GM21723 (cell line): ENCODE results near the gene SSH2.
"Not testable (repeated sequence)": the region's sequence is repeated elsewhere in the genome, so short reads cannot be mapped to it uniquely, and the experiment has no call there.

Experiments
- ATAC-seq: cut with Tn5 transposase; IDR thresholded peaks from one replicate; pipeline ENCODE4 v1.9.1; 2021; ENCODE audit warnings: mild to moderate bottlenecking, moderate library complexity; ENCODE audit not compliant: unreplicated experiment

The SSH2 gene

GRCh38 chr17:29931231-29931932 is 1.4 kb upstream of the SSH2 start:
- ATAC-seq: peak; percentile 61

- ATAC-seq: no peak
Observed at GRCh38 chr17:29930409-29931010, 482 bp upstream of the SSH2 start.

- peak; percentile 5 for ATAC-seq
Observed at GRCh38 chr17:29929006-29929532, 959 bp downstream of the SSH2 start.

DNA sequence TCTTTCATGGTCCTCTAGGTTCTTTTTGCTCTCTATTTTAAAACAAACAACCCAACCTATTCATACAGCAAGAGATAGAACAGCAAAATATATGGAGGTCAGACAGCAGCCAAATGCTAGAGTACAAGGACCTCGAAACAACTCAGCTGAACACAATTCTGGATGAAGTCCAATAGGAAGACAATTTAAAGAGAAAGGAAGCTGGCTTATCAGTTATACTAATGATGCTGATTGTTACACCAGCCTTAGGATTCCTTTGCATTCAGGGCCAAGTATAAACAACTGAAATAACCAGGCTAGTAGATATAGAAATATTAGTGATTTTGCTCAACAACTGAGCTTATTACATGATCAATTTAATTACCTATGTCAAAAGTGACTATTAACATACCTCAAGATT is 2.5 kb downstream of the SSH2 start:
- no peak for ATAC-seq

GRCh38 chr17:29924786-29925185 is 5.2 kb downstream of the SSH2 start:
- no peak for ATAC-seq

DNA sequence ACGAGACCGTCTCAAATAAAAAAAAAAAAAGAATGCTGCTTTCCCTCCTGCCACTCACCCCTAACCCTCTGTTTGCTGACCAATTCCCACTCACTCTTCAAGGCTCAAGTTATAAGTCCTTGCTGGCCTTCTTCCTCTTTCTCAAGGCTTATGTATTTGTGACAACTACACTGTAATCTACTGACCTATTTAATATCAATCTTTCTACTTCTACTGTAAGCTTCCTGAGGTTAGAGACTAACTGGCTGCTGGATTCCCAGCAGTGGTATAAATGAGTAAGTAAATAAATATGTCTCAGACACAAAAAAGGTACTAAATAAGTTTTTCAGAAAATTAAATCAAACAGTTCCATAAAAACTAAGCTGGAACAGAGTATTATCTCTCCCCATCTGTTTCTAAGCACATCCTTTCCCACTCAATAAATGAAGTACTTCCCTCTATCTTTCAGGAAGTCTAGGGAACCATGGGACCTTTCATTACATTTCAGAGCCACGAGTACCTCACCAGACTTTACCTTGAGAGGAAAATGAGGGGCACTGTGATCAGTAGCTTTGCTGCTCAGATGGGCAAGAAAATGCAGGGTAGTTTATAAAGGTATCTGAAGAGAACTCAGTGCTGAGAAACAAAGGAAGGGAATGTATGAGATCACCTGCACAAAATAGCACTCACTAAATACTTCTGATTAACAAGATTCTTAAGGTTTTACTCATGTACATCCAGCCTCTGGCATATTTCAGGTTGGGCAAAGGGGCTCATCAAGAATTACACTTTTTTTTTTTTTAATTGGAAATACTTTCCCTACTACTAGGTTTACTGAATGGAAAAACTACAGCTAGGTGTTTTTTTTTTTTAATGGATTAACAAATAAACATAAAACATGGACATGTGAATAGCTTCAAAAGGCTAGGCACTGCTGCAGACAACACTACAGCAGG is 10.8 kb downstream of the SSH2 start:
- ATAC-seq: no peak

DNA sequence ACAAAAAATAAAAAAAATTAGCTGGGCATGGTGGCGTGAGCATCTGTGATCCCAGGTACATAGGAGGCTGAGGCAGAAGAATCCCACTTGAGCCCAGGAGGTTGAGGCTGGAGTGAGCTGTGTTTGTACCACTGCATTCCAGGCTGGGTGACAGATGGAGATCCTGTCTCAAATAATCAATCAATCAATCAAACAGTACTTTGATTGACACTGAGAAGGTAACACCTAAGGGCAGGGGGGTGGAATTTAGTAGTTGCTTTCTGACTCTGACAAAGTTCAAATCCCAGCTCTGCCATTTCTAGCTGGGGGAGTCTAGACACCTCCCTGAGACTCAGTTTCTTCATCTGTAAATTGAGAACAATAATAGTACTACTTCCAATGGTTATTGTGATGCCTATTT is 12.0 kb downstream of the SSH2 start:
- no peak for ATAC-seq

DNA sequence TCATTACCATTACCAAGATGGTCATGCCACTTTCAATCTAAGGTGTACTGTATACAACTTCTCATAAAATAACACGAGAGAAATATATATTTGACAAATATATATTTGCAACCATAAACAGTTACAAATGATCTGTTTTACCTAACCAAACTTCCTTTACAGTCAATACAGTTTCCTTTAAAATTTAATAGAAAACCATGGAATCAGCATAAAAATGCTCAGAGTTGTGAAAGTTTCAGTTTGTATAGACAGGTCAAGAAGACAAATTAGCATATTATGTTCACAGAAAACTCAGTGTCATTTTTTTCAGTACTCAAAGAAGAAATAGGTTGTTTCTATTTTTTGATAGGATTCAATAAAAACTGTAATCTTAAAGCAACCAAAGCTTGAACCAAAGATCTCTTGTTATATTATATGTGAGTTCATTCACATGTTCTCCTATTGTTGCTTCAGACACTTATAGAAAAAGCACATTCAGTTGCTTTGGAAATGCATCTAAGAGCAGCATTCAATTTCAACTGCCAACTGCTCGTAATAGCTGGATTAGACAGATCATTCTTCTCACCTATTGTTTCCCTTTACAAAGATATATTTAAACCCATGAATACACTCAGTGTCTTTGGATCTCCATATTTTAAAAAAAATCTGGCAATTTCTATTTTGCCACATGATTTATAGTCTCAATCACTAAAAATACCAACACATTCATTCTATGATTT is 15.1 kb downstream of the SSH2 start:
- ATAC-seq: no peak

DNA sequence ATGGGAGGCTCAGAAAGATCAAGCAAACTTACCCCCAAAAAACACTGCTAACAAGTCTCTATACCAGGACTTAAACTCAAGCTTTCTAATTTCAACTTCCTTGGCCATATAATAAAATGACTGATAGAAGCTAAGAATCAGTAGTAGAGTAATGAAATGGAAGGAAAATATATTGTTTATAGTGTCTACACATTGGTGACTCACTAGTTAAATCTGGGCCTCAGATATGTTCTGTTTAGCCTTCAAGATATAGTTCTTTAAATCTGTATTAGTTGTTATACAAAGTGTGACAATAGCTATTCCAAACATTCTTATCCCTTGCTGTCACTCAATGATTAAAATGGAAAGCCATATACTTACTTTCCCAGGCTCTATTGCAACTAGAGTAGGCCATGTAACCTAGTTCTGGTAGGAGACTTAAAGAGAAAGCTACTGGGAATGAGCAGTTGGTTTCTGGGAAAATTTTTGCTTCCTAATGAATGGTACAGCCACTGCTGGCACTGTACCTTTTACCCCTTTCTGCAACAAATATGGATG is 18.3 kb downstream of the SSH2 start:
- ATAC-seq: no peak

- ATAC-seq: no peak
Observed at GRCh38 chr17:29909236-29910003, 20.6 kb downstream of the SSH2 start.

GRCh38 chr17:29906969-29907368 is 23.1 kb downstream of the SSH2 start:
- ATAC-seq: no peak

DNA sequence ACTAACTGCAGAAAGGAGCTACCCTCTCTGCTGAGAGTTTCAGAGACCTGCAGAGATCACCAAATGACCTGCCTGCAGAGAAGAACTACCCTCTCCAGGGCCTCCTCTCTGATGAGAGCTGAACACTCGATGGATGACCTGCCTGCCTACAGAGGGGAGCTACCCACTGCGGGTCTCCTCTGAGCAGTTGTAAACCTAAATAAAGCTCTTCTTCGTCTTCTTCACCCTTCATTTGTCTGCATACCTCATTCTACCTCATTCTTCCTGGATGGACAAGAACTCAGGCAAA is 24.2 kb downstream of the SSH2 start:
- ATAC-seq: no peak

DNA sequence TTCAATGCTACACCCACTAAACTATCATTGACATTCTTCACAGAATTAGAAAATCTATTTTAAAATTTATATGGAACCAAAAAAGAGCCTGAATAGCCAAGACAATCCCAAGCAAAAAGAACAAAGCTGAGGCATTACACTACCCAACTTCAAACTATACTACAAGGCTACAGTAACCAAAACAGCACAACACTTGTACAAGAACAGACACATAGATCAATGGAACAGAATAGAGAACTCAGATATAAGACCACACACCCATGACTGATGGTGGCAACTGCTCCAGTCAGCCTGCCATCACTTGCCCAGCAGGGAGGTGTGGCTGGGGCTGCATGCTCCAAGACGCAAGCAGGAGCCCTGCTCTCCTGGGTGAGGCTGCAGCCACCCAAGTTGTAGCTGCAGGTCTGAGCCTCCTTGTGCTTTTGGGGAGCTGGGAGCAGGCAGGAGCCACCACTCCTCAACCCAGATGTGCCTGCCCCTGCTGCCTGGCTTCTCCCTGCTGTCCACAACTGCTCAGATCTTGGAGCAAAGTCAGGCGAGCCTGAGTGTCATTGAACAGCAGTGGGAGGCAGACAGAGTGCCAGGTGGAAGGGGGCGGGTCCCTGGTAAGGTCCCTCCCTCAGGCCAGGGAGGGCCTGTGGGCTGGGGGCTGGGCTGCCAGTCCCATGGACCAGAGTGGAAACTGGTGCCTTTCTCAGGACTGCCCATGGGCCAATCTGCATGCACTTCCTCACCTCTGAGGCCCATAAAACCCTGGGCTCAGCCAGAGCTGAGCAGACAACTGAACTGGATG is 24.7 kb downstream of the SSH2 start:
- ATAC-seq: no peak

- no peak for ATAC-seq
Observed at GRCh38 chr17:29903471-29903870, 26.6 kb downstream of the SSH2 start.

GRCh38 chr17:29897136-29897535 is 32.9 kb downstream of the SSH2 start:
- ATAC-seq: not testable (repeated sequence)

DNA sequence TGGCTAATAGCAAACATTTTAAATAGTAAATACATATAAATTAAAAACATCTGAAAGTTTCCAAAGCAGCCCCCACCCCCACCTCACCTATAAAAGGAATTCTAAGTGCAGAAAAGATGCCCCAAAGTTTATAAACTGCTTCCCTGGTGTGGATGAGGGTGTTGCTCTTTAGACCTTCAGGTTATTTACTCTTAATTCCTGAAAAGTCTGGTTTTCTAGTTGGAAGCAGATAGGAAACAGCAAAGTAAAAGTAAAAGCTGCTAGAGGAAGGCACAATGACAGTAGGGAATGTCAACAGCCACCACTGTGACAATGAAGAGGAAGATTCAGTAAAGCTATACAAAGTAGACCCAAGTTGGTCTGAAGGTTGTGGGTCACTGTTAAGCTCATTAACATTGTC is 37.8 kb downstream of the SSH2 start:
- ATAC-seq: no peak

DNA sequence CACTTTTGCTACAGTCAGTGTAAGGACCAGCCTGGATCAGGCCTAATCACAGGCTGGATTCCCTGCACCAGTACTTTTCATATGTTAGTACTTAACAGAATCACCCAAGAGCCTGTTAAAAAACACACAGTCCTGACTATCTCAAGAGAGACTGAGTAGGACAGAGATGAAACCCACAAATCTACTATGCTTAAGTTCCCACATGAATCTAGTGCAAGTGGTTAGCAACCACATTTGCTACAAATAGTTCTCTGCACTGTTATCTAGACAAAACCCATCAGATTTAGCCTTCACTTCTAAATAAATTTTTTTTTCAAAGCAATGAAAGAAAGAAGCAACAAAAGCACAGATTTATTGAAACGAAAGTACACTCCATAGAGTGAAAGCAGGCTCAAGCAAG is 38.9 kb downstream of the SSH2 start:
- no peak for ATAC-seq

DNA sequence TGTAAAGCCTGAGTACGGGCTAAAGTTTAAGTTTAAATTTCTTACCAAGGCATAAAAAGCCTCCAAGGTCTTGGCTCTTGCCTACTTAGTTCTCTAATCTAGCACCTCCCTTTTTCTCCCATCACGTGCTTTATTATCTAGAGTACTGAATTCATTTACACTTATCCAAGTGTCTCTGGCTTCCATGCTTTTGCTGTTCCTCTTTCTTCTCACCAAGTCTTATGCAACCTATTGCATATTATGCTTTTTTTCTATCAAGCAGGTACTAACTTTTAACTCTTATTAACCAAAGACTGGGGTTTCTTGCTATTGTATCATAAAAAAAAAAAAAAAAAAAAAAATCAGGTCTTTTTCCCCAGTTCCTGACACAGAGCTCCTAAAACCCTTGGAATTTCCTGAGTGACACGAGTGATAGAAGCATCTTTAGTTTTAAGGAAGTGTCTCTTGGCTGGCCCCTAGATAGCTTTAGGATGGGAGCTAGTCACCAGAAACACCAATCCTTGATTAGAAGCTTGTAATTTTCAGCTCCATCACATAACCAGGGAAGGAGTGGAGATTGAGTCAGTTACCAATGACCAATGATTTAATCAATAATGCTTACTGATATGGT is 44.9 kb downstream of the SSH2 start:
- no peak for ATAC-seq

- no peak for ATAC-seq
Observed at GRCh38 chr17:29883497-29883896, 46.5 kb downstream of the SSH2 start.
